ENCODE measurements around the gene AFF3. TPM values are rescaled to one million over a fixed set of nuclear protein-coding genes. Genes with fewer than 3 reads are reported as not detected.

Gene AFF3
- total RNA-seq, 1 experiment from 2014 or later: not detected

GRCh38 chr2:99857372-99857771 lies 285.0 kb downstream of the AFF3 start:
- intact Hi-C loops (cut with micrococcal nuclease; ENCODE audit: unreplicated experiment): no loop called here

GRCh38 chr2:99856119-99856518 lies 286.3 kb downstream of the AFF3 start:
- no peaks in the 10 kb centered on the region for H4K20me1 ChIP-seq (ENCODE audit: insufficient read depth)
- CTCF ChIA-PET: no interaction called here
- no peaks in the 10 kb centered on the region for H3K4me1 ChIP-seq (replicated peaks; ENCODE audit: insufficient read depth)
- H3F3A ChIP-seq (ENCODE audit: insufficient read depth, low read depth): no peaks in the 10 kb centered on the region
- H3K4me2 ChIP-seq: no peak overlapping the region
- no peaks in the 10 kb centered on the region for H3K9me2 ChIP-seq (ENCODE audit: insufficient read depth)
- H3K4me3 ChIP-seq: no peak overlapping the region
- TF ChIP-seq EZH2 (IDR thresholded peaks at IDR 0.05; ENCODE audit: low read depth): no peak
- TF ChIP-seq, protein P1, sequence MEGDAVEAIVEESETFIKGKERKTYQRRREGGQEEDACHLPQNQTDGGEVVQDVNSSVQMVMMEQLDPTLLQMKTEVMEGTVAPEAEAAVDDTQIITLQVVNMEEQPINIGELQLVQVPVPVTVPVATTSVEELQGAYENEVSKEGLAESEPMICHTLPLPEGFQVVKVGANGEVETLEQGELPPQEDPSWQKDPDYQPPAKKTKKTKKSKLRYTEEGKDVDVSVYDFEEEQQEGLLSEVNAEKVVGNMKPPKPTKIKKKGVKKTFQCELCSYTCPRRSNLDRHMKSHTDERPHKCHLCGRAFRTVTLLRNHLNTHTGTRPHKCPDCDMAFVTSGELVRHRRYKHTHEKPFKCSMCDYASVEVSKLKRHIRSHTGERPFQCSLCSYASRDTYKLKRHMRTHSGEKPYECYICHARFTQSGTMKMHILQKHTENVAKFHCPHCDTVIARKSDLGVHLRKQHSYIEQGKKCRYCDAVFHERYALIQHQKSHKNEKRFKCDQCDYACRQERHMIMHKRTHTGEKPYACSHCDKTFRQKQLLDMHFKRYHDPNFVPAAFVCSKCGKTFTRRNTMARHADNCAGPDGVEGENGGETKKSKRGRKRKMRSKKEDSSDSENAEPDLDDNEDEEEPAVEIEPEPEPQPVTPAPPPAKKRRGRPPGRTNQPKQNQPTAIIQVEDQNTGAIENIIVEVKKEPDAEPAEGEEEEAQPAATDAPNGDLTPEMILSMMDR (conservative IDR thresholded peaks at IDR 0.05): no peak
- intact Hi-C loops (cut with micrococcal nuclease; ENCODE audit: unreplicated experiment): no loop called here
- no peak overlapping the region; the same call in 1 of the 2 replicates for H2AFZ ChIP-seq
- DNase-seq: no peak
- peaks cover 39% of the 10 kb centered on the region for H3K27me3 ChIP-seq (ENCODE audit: insufficient read depth, low read depth)
- H3K79me2 ChIP-seq (ENCODE audit: low read depth): no peaks in the 10 kb centered on the region
- POLR2A ChIA-PET (ENCODE audit: unreplicated experiment): no interaction called here
- no peaks in the 10 kb centered on the region for H3K9me3 ChIP-seq (ENCODE audit: insufficient read depth, low read depth)
- BruUV-seq (replicated peaks): no TSS peak
- no peaks in the 10 kb centered on the region for H3K36me3 ChIP-seq (ENCODE audit: low read depth)
- no peak overlapping the region for H3K27ac ChIP-seq

More at GRCh38 chr2:99857372-99857771, 285.0 kb downstream of the AFF3 start:
- no peaks in the 10 kb centered on the region for H3K36me3 ChIP-seq (ENCODE audit: low read depth)
- ChIA-PET POLR2A (ENCODE audit: unreplicated experiment) (no interaction called here), CTCF (no interaction called here)
- TF ChIP-seq, protein P1 (conservative IDR thresholded peaks at IDR 0.05): no peak
- no peak for TF ChIP-seq EZH2 (IDR thresholded peaks at IDR 0.05; ENCODE audit: low read depth)
- no peaks in the 10 kb centered on the region for H4K20me1 ChIP-seq (ENCODE audit: insufficient read depth)
- no peak overlapping the region for H3K27ac ChIP-seq
- H3K79me2 ChIP-seq (ENCODE audit: low read depth): no peaks in the 10 kb centered on the region
- H3K27me3 ChIP-seq (ENCODE audit: insufficient read depth, low read depth): peaks cover 29% of the 10 kb centered on the region
- DNase-seq: no peak
- H3K9me3 ChIP-seq (ENCODE audit: insufficient read depth, low read depth): no peaks in the 10 kb centered on the region
- no peak overlapping the region for H2AFZ ChIP-seq
- H3K4me3 ChIP-seq: no peak overlapping the region
- no TSS peak for BruUV-seq (replicated peaks)
- no peak overlapping the region for H3K4me2 ChIP-seq
- H3K9me2 ChIP-seq (ENCODE audit: insufficient read depth): no peaks in the 10 kb centered on the region
- H3F3A ChIP-seq (ENCODE audit: insufficient read depth, low read depth): no peaks in the 10 kb centered on the region
- H3K4me1 ChIP-seq (replicated peaks; ENCODE audit: insufficient read depth): no peaks in the 10 kb centered on the region

GRCh38 chr2:99854236-99854852 lies 288.0 kb downstream of the AFF3 start:
- H3K4me2 ChIP-seq: no peak overlapping the region
- H3K36me3 ChIP-seq (ENCODE audit: low read depth): no peaks in the 10 kb centered on the region
- H3K4me1 ChIP-seq (replicated peaks; ENCODE audit: insufficient read depth): no peaks in the 10 kb centered on the region
- TF ChIP-seq, protein P1 (conservative IDR thresholded peaks at IDR 0.05): no peak
- no peak for TF ChIP-seq EZH2 (IDR thresholded peaks at IDR 0.05; ENCODE audit: low read depth)
- intact Hi-C loops (cut with micrococcal nuclease; ENCODE audit: unreplicated experiment): no loop called here
- no peak for DNase-seq
- no TSS peak for BruUV-seq (replicated peaks)
- H3K27me3 ChIP-seq (ENCODE audit: insufficient read depth, low read depth): peaks cover 33% of the 10 kb centered on the region
- H2AFZ ChIP-seq: no peak overlapping the region
- no peak overlapping the region for H3K27ac ChIP-seq
- no peaks in the 10 kb centered on the region for H3K9me3 ChIP-seq (ENCODE audit: insufficient read depth, low read depth)
- ChIA-PET POLR2A (ENCODE audit: unreplicated experiment) (no interaction called here), CTCF (no interaction called here)
- no peaks in the 10 kb centered on the region for H3K79me2 ChIP-seq (ENCODE audit: low read depth)
- no peaks in the 10 kb centered on the region for H3K9me2 ChIP-seq (ENCODE audit: insufficient read depth)
- no peaks in the 10 kb centered on the region for H3F3A ChIP-seq (ENCODE audit: insufficient read depth, low read depth)
- H3K4me3 ChIP-seq: no peak overlapping the region
- H4K20me1 ChIP-seq (ENCODE audit: insufficient read depth): no peaks in the 10 kb centered on the region

All from PC-9 (cell line).